HEK293T (cell line): ENCODE data around the gene OR2A12.

Experiments used
- ARNT ChIP-seq: fragments of 450-650 bp; IDR thresholded peaks from 2 replicates; pipeline ENCODE4 v1.6.1; 2017; ENCODE audit warnings: mild to moderate bottlenecking
- CTBP1 ChIP-seq: fragments of 450-650 bp; IDR thresholded peaks from 2 replicates; pipeline ENCODE4 v1.6.1; 2016; ENCODE audit warnings: borderline replicate concordance
- ELF4 ChIP-seq: fragments of 450-650 bp; IDR thresholded peaks from 2 replicates; pipeline ENCODE4 v1.6.1; 2017; ENCODE audit warnings: antibody characterized with exemption
- FOXM1 ChIP-seq: fragments of 450-650 bp; IDR thresholded peaks from 2 replicates; pipeline ENCODE4 v1.6.1; 2017; ENCODE audit warnings: mild to moderate bottlenecking, borderline replicate concordance
- HDGF ChIP-seq: fragments of 450-650 bp; IDR thresholded peaks from 2 replicates; pipeline ENCODE4 v1.6.1; 2017; ENCODE audit warnings: antibody characterized with exemption, borderline replicate concordance
- L3MBTL2 ChIP-seq: fragments of 450-650 bp; conservative IDR thresholded peaks from 2 replicates; pipeline ENCODE4 v1.6.1; 2016; ENCODE audit warnings: mild to moderate bottlenecking
- LEF1 ChIP-seq: fragments of 450-650 bp; IDR thresholded peaks from 2 replicates; pipeline ENCODE4 v1.6.1; 2017; ENCODE audit warnings: mild to moderate bottlenecking, borderline replicate concordance
- NFRKB ChIP-seq: fragments of 450-650 bp; IDR thresholded peaks from 2 replicates; pipeline ENCODE4 v1.6.1; 2016; ENCODE audit warnings: mild to moderate bottlenecking, moderate library complexity
- SP1 ChIP-seq: fragments of 450-650 bp; IDR thresholded peaks from 2 replicates; pipeline ENCODE4 v1.6.1; 2017
- SUZ12 ChIP-seq: fragments of 450-650 bp; IDR thresholded peaks from 2 replicates; pipeline ENCODE4 v1.6.1; 2016; ENCODE audit warnings: mild to moderate bottlenecking
- TARDBP ChIP-seq: fragments of 450-650 bp; IDR thresholded peaks from 2 replicates; pipeline ENCODE4 v1.6.1; 2016
- ZNF384 ChIP-seq: fragments of 450-650 bp; IDR thresholded peaks from 2 replicates; pipeline ENCODE4 v1.6.1; 2016

GRCh38 chr7:144049491-144049890 is 36.6 kb upstream of the OR2A12 start:
- TF ChIP-seq LEF1 (no peak), NFRKB (no peak), FOXM1 (no peak), TARDBP (no peak), ZNF384 (no peak), ARNT (no peak), ELF4 (no peak), CTBP1 (no peak), SUZ12 (no peak), HDGF (no peak), SP1 (no peak), L3MBTL2 (no peak)
